ENCODE results near the gene AAR2. TPM values are rescaled to one million over a fixed set of nuclear protein-coding genes. Genes with fewer than 3 reads are reported as not detected.

Gene AAR2
- total RNA-seq, 1 experiment from 2014 or later, result 36.9 TPM

GRCh38 chr20:36271639-36272546, 35.6 kb downstream of the AAR2 start:
- H3K4me2 ChIP-seq (ENCODE audit: insufficient read depth, insufficient read length, low read length), result no peak overlapping the region
- H2AK5ac ChIP-seq (ENCODE audit: insufficient read length, low read length), result no peak overlapping the region
- H3K56ac ChIP-seq (ENCODE audit: insufficient read length, low read depth, low read length), result no peak overlapping the region
- H3K14ac ChIP-seq (ENCODE audit: insufficient read depth, low read length), result no peak overlapping the region
- no peak overlapping the region for H3K9ac ChIP-seq (ENCODE audit: extremely low read depth, insufficient read length, low read length)
- Mint-ChIP-seq H3K36me3 (ENCODE audit: insufficient read depth in 1 of 3, low read depth in 3 of 3) (no peaks in the 10 kb centered on the region), H3K4me1 (peaks cover 12 to 53% of the 10 kb centered on the region in 2 experiments), H3K9me3 (no peaks in the 10 kb centered on the region), H3K27ac (peak overlapping the region in 2 of 3 experiments; percentile 3 to 84; a peak in 2 of 7 replicates), H3K4me3 (no peak overlapping the region), H3K27me3 (ENCODE audit: low read depth) (no peaks in the 10 kb centered on the region; the same call in none of the 2 replicates)
- H4K5ac ChIP-seq (ENCODE audit: insufficient read length, low read depth, low read length), result no peak overlapping the region
- H3K4me1 ChIP-seq (ENCODE audit: insufficient read depth, low read length), result 0 out of 2 replicates have a peak, but pooled peaks cover 3% of the 10 kb centered on the region
- H2BK5ac ChIP-seq (ENCODE audit: insufficient read length, low read length), result no peak overlapping the region
- no peak overlapping the region for H2BK12ac ChIP-seq (ENCODE audit: insufficient read length, low read depth, low read length)
- no peak overlapping the region for H3T11ph ChIP-seq (ENCODE audit: low read length)
- no peaks in the 10 kb centered on the region for H3K27me3 ChIP-seq (ENCODE audit: insufficient read depth, low read length)
- H3K79me2 ChIP-seq (ENCODE audit: insufficient read depth, low read length), result no peaks in the 10 kb centered on the region
- no peak for TF ChIP-seq CTCF (conservative IDR thresholded peaks at IDR 0.05)
- DNase-seq, result no peak
- H2AFZ ChIP-seq (ENCODE audit: low read length), result no peak overlapping the region
- no CpG with 5 or more reads among the region's 21 CpGs for WGBS (ENCODE audit: extremely low coverage, insufficient read length, low lambda C conversion rate)
- H2BK15ac ChIP-seq (ENCODE audit: low read depth, low read length), result no peak overlapping the region
- H3K18ac ChIP-seq (ENCODE audit: insufficient read length, low read depth, low read length), result no peak overlapping the region
- H4K20me1 ChIP-seq (ENCODE audit: control insufficient read depth, insufficient read depth, insufficient read length), result no peaks in the 10 kb centered on the region
- no peaks in the 10 kb centered on the region for H3K79me1 ChIP-seq (ENCODE audit: insufficient read depth, low read depth, low read length, poor library complexity, severe bottlenecking)
- no peak overlapping the region for H3K27ac ChIP-seq (ENCODE audit: insufficient read length, low read depth, low read length)
- H3K23me2 ChIP-seq (ENCODE audit: insufficient read length, low read depth, low read length, poor library complexity, severe bottlenecking), result no peaks in the 10 kb centered on the region
- H3K23ac ChIP-seq (ENCODE audit: insufficient read length, low read depth, low read length), result no peak overlapping the region
- H2BK20ac ChIP-seq (ENCODE audit: low read depth, low read length, poor library complexity, severe bottlenecking), result no peak overlapping the region
- H2BK120ac ChIP-seq (ENCODE audit: low read depth, low read length, poor library complexity, severe bottlenecking), result no peak overlapping the region
- H3K9me3 ChIP-seq (ENCODE audit: control insufficient read depth, low read depth, low read length), result no peaks in the 10 kb centered on the region
- H4K91ac ChIP-seq (ENCODE audit: insufficient read length, low read depth, low read length), result no peak overlapping the region
- H3K4ac ChIP-seq (ENCODE audit: low read depth, low read length), result no peak overlapping the region
- no peak overlapping the region for H4K8ac ChIP-seq (replicated peaks; ENCODE audit: insufficient read length, low read depth, low read length)

Measured in H9 (cell line).